CD4-positive, CD25-positive, alpha-beta regulatory T cell (primary cell): ENCODE data around the gene EGLN1. TPM values are rescaled to one million over a fixed set of nuclear protein-coding genes. Genes with fewer than 3 reads are reported as not detected.
"Not testable (repeated sequence)": the region's sequence is repeated elsewhere in the genome, so short reads cannot be mapped to it uniquely, and the experiment has no call there.

Experiments used
- ATAC-seq, 2 donors: fragments of 150-1000 bp; cut with Tn5 transposase; one replicate each; pipeline ENCODE4 v1.10.0; 2021; ENCODE audit warnings: low read depth in 2 of 2, moderate number of reproducible peaks in 2 of 2, moderate library complexity in 1 of 2
- DNase-seq, 3 donors: peaks; one replicate each; pipeline versions ENCODE4 v3.0.0 to v3.0.0-alpha.2; 2012 to 2022; ENCODE audit warnings: mixed read lengths in 1 of 3
- H3K27ac ChIP-seq: one replicate; pipeline ENCODE4 v1.7.0; 2013; ENCODE audit warnings: mild to moderate bottlenecking, low read length; ENCODE audit not compliant: insufficient read depth, poor library complexity, severe bottlenecking
- H3K27me3 ChIP-seq: one replicate; pipeline ENCODE4 v1.7.0; 2013; ENCODE audit warnings: low read length; ENCODE audit not compliant: control insufficient read depth, insufficient read depth
- H3K36me3 ChIP-seq: one replicate; pipeline ENCODE4 v1.7.0; 2013; ENCODE audit warnings: mild to moderate bottlenecking, low read length, moderate library complexity; ENCODE audit not compliant: control insufficient read depth, insufficient read depth
- H3K4me1 ChIP-seq: 2 replicates; pipeline ENCODE4 v1.7.0; 2013; ENCODE audit warnings: mild to moderate bottlenecking, low read length; ENCODE audit not compliant: insufficient read depth, control insufficient read depth, poor library complexity, severe bottlenecking
- H3K4me3 ChIP-seq: one replicate; pipeline ENCODE4 v1.7.0; 2013; ENCODE audit warnings: low read depth, mild to moderate bottlenecking, low read length, moderate library complexity
- H3K9me3 ChIP-seq, 2 experiments: 1 replicate in 1 of 2; 2 replicates in 1 of 2; pipeline ENCODE4 v1.7.0; 2013; ENCODE audit warnings: low read length in 2 of 2, mild to moderate bottlenecking in 1 of 2, moderate library complexity in 1 of 2; ENCODE audit not compliant: control insufficient read depth in 2 of 2
- H3K27ac Mint-ChIP-seq, 3 donors: one replicate each; pipeline ENCODE4 v1.8.0; 2020 to 2022; ENCODE audit warnings: mild to moderate bottlenecking in 3 of 3, mixed read lengths in 3 of 3, moderate library complexity in 2 of 3
- H3K27me3 Mint-ChIP-seq: one replicate; pipeline ENCODE4 v1.8.0; 2022; ENCODE audit warnings: mild to moderate bottlenecking, mixed read lengths
- H3K36me3 Mint-ChIP-seq: one replicate; pipeline ENCODE4 v1.8.0; 2020; ENCODE audit warnings: mixed read lengths
- H3K4me1 Mint-ChIP-seq, 4 donors: one replicate each; pipeline ENCODE4 v1.8.0; 2020 to 2022; ENCODE audit warnings: mixed read lengths in 4 of 4, mild to moderate bottlenecking in 1 of 4
- H3K4me3 Mint-ChIP-seq, 4 donors: one replicate each; pipeline ENCODE4 v1.8.0; 2020 to 2022; ENCODE audit warnings: mild to moderate bottlenecking in 4 of 4, mixed read lengths in 4 of 4, moderate library complexity in 3 of 4
- H3K9me3 Mint-ChIP-seq, 7 donors: one replicate each; pipeline ENCODE4 v1.8.0; 2020 to 2022; ENCODE audit warnings: mixed read lengths in 7 of 7, mild to moderate bottlenecking in 3 of 7, moderate library complexity in 2 of 7
- polyA plus RNA-seq, 4 donors: library from polyadenylated mRNA; unstranded; fragments of 300-500 nt; fragmentation: Illumina TruSeq; gene quantifications; one replicate each; pipeline ENCODE4 v1.2.3, GENCODE V29; 2021
- total RNA-seq: library from RNA; stranded (reverse); gene quantifications from one replicate; pipeline ENCODE4 v1.2.3, GENCODE V29; 2022

EGLN1 gene
- total and polyA plus RNA-seq, 5 donors from 2014 or later, result 18.4 to 31.6 (median 21.7) TPM

- no peak for DNase-seq
- no peaks in the 10 kb centered on the region for H3K9me3 ChIP-seq
- peaks cover 37% of the 10 kb centered on the region for H3K36me3 ChIP-seq
- Mint-ChIP-seq H3K9me3 (peaks cover 0 to 1% (median 0%) of the 10 kb centered on the region in 7 donors), H3K4me1 (peaks cover 5 to 13% (median 8%) of the 10 kb centered on the region in 4 donors), H3K4me3 (no peak overlapping the region), H3K27ac (peak overlapping the region; percentile 45 to 82 (median 52)), H3K36me3 (peaks cover 23% of the 10 kb centered on the region), H3K27me3 (no peaks in the 10 kb centered on the region)
- no peak for ATAC-seq
- no peaks in the 10 kb centered on the region for H3K27me3 ChIP-seq
- H3K27ac ChIP-seq, result no peak overlapping the region
- no peaks in the 10 kb centered on the region for H3K4me1 ChIP-seq
- no peak overlapping the region for H3K4me3 ChIP-seq
Observed at GRCh38 chr1:231355171-231355570, 66.9 kb downstream of the EGLN1 start.

GRCh38 chr1:231354330-231355020, 67.6 kb downstream of the EGLN1 start:
- H3K4me3 ChIP-seq, result no peak overlapping the region
- H3K27ac ChIP-seq, result no peak overlapping the region
- H3K27me3 ChIP-seq, result no peaks in the 10 kb centered on the region
- ATAC-seq (no peak), DNase-seq (no peak)
- no peaks in the 10 kb centered on the region for H3K27me3 Mint-ChIP-seq
- H3K27ac Mint-ChIP-seq, result no peak overlapping the region
- H3K36me3 Mint-ChIP-seq, result peaks cover 24% of the 10 kb centered on the region
- no peaks in the 10 kb centered on the region for H3K9me3 ChIP-seq
- no peak overlapping the region for H3K4me3 Mint-ChIP-seq
- no peaks in the 10 kb centered on the region for H3K4me1 ChIP-seq
- peaks cover 5 to 14% (median 8%) of the 10 kb centered on the region in 4 donors for H3K4me1 Mint-ChIP-seq
- H3K36me3 ChIP-seq, result peaks cover 44% of the 10 kb centered on the region
- H3K9me3 Mint-ChIP-seq, result peaks cover 0 to 1% (median 0%) of the 10 kb centered on the region in 7 donors

GRCh38 chr1:231353086-231353485, 69.0 kb downstream of the EGLN1 start:
- Mint-ChIP-seq H3K36me3 (peaks cover 24% of the 10 kb centered on the region), H3K9me3 (peaks cover 0 to 1% (median 0%) of the 10 kb centered on the region in 7 donors), H3K27me3 (no peaks in the 10 kb centered on the region), H3K4me3 (no peak overlapping the region), H3K27ac (no peak overlapping the region), H3K4me1 (peaks cover 5 to 12% (median 9%) of the 10 kb centered on the region in 4 donors)
- H3K36me3 ChIP-seq, result peaks cover 57% of the 10 kb centered on the region
- no peak for DNase-seq
- no peak for ATAC-seq
- no peak overlapping the region for H3K4me3 ChIP-seq
- no peaks in the 10 kb centered on the region for H3K9me3 ChIP-seq
- H3K27ac ChIP-seq, result no peak overlapping the region
- no peaks in the 10 kb centered on the region for H3K27me3 ChIP-seq
- H3K4me1 ChIP-seq, result no peaks in the 10 kb centered on the region

- Mint-ChIP-seq H3K36me3 (peaks cover 28% of the 10 kb centered on the region), H3K4me1 (peaks cover 0 to 5% (median 2%) of the 10 kb centered on the region in 4 donors), H3K4me3 (no peak overlapping the region), H3K9me3 (peaks cover 0 to 1% (median 0%) of the 10 kb centered on the region in 7 donors), H3K27ac (no peak overlapping the region), H3K27me3 (no peaks in the 10 kb centered on the region)
- H3K9me3 ChIP-seq, result no peaks in the 10 kb centered on the region
- peaks cover 68% of the 10 kb centered on the region for H3K36me3 ChIP-seq
- H3K4me3 ChIP-seq, result no peak overlapping the region
- ATAC-seq, result no peak
- H3K4me1 ChIP-seq, result no peaks in the 10 kb centered on the region
- no peak for DNase-seq
- H3K27ac ChIP-seq, result no peak overlapping the region
- H3K27me3 ChIP-seq, result no peaks in the 10 kb centered on the region
Observed at GRCh38 chr1:231351816-231352215, 70.3 kb downstream of the EGLN1 start.

GRCh38 chr1:231348856-231349255, 73.2 kb downstream of the EGLN1 start:
- H3K27ac Mint-ChIP-seq, H3K27me3 ChIP-seq, H3K4me1 ChIP-seq, H3K27ac ChIP-seq, H3K9me3 ChIP-seq, DNase-seq, H3K9me3 Mint-ChIP-seq, H3K27me3 Mint-ChIP-seq, ATAC-seq, H3K4me3 ChIP-seq: not testable (repeated sequence)
- Mint-ChIP-seq H3K4me3 (peak overlapping the region in 1 of 4 donors; percentile 58), H3K4me1 (peaks cover 5 to 18% (median 9%) of the 10 kb centered on the region in 4 donors), H3K36me3 (peaks cover 36% of the 10 kb centered on the region)
- H3K36me3 ChIP-seq, result peaks cover 67% of the 10 kb centered on the region

- peaks cover 36% of the 10 kb centered on the region for H3K36me3 Mint-ChIP-seq
- ATAC-seq (no peak), DNase-seq (no peak)
- H3K4me3 Mint-ChIP-seq, result peak overlapping the region in 1 of 4 donors; percentile 58
- Histone ChIP-seq H3K4me1 (no peaks in the 10 kb centered on the region), H3K36me3 (peaks cover 67% of the 10 kb centered on the region), H3K27ac (no peak overlapping the region), H3K4me3 (no peak overlapping the region), H3K9me3 (no peaks in the 10 kb centered on the region), H3K27me3 (no peaks in the 10 kb centered on the region)
- peaks cover 0 to 1% (median 0%) of the 10 kb centered on the region in 7 donors for H3K9me3 Mint-ChIP-seq
- no peak overlapping the region for H3K27ac Mint-ChIP-seq
- H3K4me1 Mint-ChIP-seq, result peaks cover 7 to 22% (median 13%) of the 10 kb centered on the region in 4 donors
- H3K27me3 Mint-ChIP-seq, result no peaks in the 10 kb centered on the region
Observed at GRCh38 chr1:231348442-231348841, 73.6 kb downstream of the EGLN1 start.

GRCh38 chr1:231347961-231348360, 74.1 kb downstream of the EGLN1 start:
- peaks cover 38% of the 10 kb centered on the region for H3K36me3 Mint-ChIP-seq
- H3K4me1 ChIP-seq, result no peaks in the 10 kb centered on the region
- no peaks in the 10 kb centered on the region for H3K27me3 ChIP-seq
- H3K4me3 ChIP-seq, result no peak overlapping the region
- DNase-seq (no peak), ATAC-seq (no peak)
- H3K36me3 ChIP-seq, result peaks cover 63% of the 10 kb centered on the region
- peaks cover 9 to 27% (median 15%) of the 10 kb centered on the region in 4 donors for H3K4me1 Mint-ChIP-seq
- H3K9me3 Mint-ChIP-seq, result peaks cover 0 to 1% (median 0%) of the 10 kb centered on the region in 7 donors
- no peak overlapping the region for H3K4me3 Mint-ChIP-seq
- H3K27me3 Mint-ChIP-seq, result no peaks in the 10 kb centered on the region
- peak overlapping the region in 1 of 3 donors; percentile 26 for H3K27ac Mint-ChIP-seq
- H3K9me3 ChIP-seq, result no peaks in the 10 kb centered on the region
- H3K27ac ChIP-seq, result no peak overlapping the region
